HAP-1 (cell line): ENCODE results near the gene F10.

ENCODE experiments used
- DNase-seq, 2 experiments: peaks; one replicate each; pipeline ENCODE4 v3.0.0-alpha.2; 2016 to 2020; ENCODE audit warnings: low spot score in 2 of 2
- H3K27me3 ChIP-seq: fragments of 250-450 bp; sonication (Bioruptor Pico); 2 replicates; pipeline ENCODE4 v1.5.1; 2020; ENCODE audit warnings: low read depth, mild to moderate bottlenecking, moderate library complexity
- H3K36me3 ChIP-seq: fragments of 250-450 bp; sonication (Bioruptor Pico); replicated peaks from 2 replicates; pipeline ENCODE4 v1.5.1; 2020; ENCODE audit warnings: mild to moderate bottlenecking
- H3K4me1 ChIP-seq: fragments of 250-450 bp; sonication (Bioruptor Pico); 2 replicates; pipeline ENCODE4 v1.5.1; 2020; ENCODE audit warnings: mild to moderate bottlenecking
- H3K4me3 ChIP-seq: fragments of 250-450 bp; sonication (Bioruptor Pico); 2 replicates; pipeline ENCODE4 v1.5.1; 2020; ENCODE audit warnings: mild to moderate bottlenecking, moderate library complexity
- H3K9me3 ChIP-seq: fragments of 250-450 bp; sonication (Bioruptor Pico); 2 replicates; pipeline ENCODE4 v1.5.1; 2020; ENCODE audit warnings: mild to moderate bottlenecking, moderate library complexity
- in situ Hi-C: fragments of 300-500 bp; cut with MboI; formaldehyde crosslinking; loops from 3 replicates; pipeline ENCODE4 v1.14.3; 2020; ENCODE audit warnings: low sequenced_read_pairs, inconsistent platforms, mixed read lengths

The F10 gene

GRCh38 chr13:113082198-113083021, 40.2 kb upstream of the F10 start:
- in situ Hi-C loops, result no loop called here
- Histone ChIP-seq H3K4me3 (no peak overlapping the region), H3K9me3 (no peaks in the 10 kb centered on the region), H3K27me3 (no peaks in the 10 kb centered on the region), H3K36me3 (no peaks in the 10 kb centered on the region), H3K4me1 (peaks cover 13% of the 10 kb centered on the region)
- DNase-seq, result no peak

- no peaks in the 10 kb centered on the region for H3K36me3 ChIP-seq
- H3K27me3 ChIP-seq, result no peaks in the 10 kb centered on the region
- no peak overlapping the region for H3K4me3 ChIP-seq
- H3K4me1 ChIP-seq, result peaks cover 13% of the 10 kb centered on the region
- no peak for DNase-seq
- H3K9me3 ChIP-seq, result no peaks in the 10 kb centered on the region
- in situ Hi-C loops, result no loop called here
Measured at GRCh38 chr13:113083022-113083373, 39.6 kb upstream of the F10 start.

DNA sequence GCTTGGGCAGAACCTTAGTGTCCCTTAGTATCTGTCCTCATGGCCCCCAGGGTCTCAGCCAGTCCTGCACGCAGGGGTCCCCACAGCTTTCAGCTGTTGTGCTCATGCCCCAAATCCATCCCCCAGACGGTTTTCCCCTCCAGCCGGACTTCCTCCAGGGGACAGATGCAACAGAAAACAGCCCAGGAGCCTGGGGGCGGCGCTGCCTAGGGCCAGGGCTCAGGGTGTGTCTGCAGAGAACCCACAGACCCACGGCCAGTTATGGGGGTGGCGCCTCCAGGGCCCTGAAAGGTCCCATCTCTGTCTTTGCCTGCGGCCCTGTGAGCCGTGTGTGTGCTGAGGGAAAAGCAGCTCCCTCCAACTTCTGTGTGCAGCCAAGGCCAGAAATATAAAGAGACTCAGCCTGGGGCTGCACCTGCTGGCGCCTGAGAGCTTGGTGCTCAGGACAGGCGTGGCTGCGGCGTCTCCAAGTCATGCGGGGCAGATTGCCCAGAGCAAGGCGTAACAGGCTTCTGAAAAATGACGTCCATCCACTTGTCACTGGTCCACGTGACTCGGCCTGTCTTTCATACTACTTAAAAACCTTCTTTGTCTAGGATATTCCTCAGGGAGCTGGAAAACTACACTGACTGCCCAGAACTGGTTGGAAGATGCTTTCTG, 39.1 kb upstream of the F10 start:
- Histone ChIP-seq H3K9me3 (no peaks in the 10 kb centered on the region), H3K4me3 (no peak overlapping the region), H3K4me1 (peaks cover 13% of the 10 kb centered on the region), H3K36me3 (no peaks in the 10 kb centered on the region), H3K27me3 (no peaks in the 10 kb centered on the region)
- in situ Hi-C loops, result no loop called here
- peak; percentile 90 to 91 for DNase-seq

DNA sequence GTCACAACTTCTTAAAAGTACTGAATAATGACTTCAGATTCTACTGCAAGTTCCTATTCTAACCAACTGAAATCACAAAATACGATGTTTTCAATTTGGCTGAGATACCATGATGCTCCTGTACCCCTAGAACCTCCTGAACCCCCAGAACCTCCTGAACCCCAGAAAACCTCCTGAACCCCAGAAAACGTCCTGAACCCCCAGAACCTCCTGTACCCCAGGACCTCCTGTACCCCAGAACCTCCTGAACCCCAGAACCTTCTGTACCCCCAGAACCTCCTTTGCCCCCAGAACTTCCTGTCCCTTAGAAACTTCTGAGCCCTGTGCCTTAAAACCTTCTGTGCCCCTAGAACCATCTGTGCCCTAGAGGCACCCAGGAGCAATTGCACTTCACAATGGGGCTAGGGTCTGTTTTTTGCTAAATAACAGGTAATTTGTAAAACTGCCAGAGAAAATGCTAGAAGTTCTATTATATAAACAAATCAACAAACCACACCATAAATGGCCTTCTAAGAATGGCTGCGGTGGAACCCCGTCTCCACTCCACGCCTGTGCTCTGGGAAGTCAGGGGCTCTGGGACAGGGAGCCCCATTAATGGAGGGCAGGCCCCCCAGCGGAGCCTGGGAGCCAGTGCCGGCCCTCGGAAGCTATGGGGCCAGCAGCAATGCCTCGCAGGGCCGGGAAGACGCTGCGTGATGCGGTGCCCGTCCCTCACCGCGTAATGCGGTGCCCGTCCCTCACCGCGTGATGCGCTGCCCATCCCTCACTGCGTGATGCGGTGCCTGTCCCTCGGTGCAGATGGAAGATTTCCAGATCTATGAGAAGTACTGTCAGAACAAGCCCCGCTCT, 38.3 kb upstream of the F10 start:
- Histone ChIP-seq H3K36me3 (no peaks in the 10 kb centered on the region), H3K27me3 (no peaks in the 10 kb centered on the region), H3K4me3 (no peak overlapping the region), H3K9me3 (no peaks in the 10 kb centered on the region), H3K4me1 (peaks cover 13% of the 10 kb centered on the region)
- in situ Hi-C loops, result no loop called here
- DNase-seq, result no peak

DNA sequence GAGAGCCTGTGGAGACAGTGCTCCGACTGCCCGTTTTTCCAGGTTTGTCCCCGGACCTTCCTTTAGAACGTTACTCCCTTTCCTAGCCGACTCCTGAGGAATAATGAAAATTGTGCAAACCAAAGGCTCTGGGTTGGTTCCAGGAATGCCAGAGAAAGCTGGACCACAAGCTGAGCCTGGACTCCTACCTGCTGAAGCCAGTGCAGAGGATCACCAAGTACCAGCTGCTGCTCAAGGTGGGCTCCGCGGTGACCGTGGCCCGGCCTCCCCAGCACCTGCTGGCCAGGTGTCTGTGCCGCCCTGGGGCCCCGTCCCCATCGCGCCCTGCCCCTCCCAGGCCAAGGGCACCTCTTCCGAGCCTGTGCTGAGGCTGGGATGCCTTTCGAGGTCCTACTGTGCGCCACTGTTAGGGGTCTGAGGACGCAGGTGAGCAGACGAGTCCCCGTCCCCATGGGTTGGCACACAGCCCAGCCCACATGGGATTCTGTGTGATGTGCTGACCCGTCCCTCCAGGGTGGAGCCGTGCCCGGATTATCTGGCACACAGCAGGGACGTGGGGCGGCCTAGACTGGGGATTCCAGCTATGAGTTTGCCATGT, 37.6 kb upstream of the F10 start:
- in situ Hi-C loops, result no loop called here
- no peaks in the 10 kb centered on the region for H3K36me3 ChIP-seq
- DNase-seq, result no peak

DNA sequence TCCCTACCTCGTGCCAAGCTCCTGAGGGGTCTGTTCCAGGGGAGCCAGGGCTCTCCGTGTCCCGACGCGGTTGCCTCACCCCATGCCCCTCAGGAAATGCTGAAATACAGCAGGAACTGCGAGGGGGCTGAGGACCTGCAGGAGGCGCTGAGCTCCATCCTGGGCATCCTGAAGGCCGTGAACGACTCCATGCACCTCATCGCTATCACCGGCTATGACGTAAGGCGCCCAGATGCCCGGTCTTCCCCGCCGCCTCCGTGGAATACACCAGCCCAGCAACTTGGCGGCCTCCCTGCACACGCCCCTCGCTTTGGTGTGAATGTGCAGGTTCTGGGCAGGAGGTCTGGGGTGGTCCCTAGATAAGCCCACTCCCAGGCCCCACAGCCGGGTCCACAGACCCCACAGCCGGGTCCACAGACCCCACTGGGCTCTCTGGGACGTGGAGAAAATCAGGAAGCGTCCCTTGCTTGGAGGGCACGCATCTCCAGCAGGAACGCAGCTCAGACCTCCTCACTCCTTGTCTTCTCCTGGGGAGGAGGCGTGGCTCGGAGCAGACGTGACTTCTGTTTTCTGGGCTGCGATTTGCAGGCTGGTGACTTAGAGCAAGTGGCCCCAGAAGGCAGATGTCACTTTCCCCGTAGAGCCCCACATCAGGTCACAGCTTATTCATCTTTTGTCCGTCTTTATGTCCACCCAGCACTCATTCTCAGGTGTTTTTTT, 36.4 kb upstream of the F10 start:
- H3K36me3 ChIP-seq, result no peaks in the 10 kb centered on the region
- DNase-seq, result no peak
- in situ Hi-C loops, result no loop called here

More for the DNA sequence above, 37.6 kb upstream of the F10 start:
- H3K9me3 ChIP-seq, result no peaks in the 10 kb centered on the region
- H3K4me3 ChIP-seq, result no peak overlapping the region
- H3K27me3 ChIP-seq, result no peaks in the 10 kb centered on the region
- peaks cover 13% of the 10 kb centered on the region for H3K4me1 ChIP-seq

GRCh38 chr13:113086991-113087922, 35.3 kb upstream of the F10 start:
- DNase-seq, result no peak
- Histone ChIP-seq H3K9me3 (no peaks in the 10 kb centered on the region), H3K27me3 (no peaks in the 10 kb centered on the region), H3K36me3 (no peaks in the 10 kb centered on the region), H3K4me3 (no peak overlapping the region), H3K4me1 (peaks cover 13% of the 10 kb centered on the region)
- in situ Hi-C loops, result no loop called here

More for the DNA sequence above, 36.4 kb upstream of the F10 start:
- Histone ChIP-seq H3K9me3 (no peaks in the 10 kb centered on the region), H3K27me3 (no peaks in the 10 kb centered on the region), H3K4me1 (peaks cover 13% of the 10 kb centered on the region), H3K4me3 (no peak overlapping the region)

DNA sequence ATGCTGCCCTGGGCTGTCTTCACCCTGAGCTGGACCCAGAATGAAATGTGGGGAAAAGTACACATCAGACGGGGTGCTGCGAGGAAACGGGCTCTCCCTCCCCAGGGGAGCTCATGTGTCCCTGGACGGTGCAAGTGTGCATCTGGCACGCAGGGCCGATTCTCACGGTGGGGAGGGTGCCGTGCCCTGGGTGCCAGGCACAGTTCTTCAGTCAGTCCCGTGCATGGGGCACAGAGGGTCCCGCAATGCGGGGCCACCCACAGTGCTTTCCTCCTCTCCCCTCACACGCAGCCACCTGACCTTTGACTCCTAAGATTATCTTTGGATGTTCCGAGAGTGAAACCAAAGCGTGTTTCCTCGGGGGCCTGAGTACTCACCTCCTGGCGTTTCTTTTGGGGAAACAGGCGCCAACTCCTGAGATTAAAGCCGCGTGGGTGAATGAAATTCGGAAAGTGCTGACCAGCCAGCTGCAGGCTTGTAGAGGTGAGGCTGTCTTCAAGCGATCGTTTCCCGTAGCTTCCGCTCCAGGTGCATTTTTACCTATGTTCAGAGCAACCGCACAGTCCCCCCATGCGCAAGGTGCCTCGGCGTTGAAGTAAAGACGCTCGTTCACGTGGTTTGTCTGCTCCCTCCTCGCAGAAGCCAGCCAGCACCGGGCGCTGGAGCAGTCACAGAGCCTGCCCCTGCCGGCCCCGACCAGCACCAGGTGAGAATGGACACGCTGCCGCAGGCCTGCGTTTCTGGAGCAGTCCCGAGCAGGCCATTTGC, 34.5 kb upstream of the F10 start:
- peaks cover 13% of the 10 kb centered on the region for H3K4me1 ChIP-seq

DNA sequence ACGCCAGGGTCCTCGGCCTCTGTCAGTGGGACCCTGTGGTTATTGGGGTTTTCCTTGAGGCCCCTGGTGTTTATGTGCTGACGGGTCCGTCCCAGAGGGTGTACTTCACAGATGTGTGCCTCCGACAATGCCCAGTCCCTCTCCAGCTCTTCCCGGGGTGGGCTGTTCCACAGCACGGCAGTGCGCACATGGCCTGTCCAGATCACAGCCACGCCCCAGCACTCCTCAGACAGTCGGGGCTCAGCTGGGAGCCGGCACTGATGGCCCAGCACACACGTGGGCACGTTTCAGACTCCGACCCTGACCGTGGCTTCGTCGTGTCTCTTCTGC, 33.9 kb upstream of the F10 start:
- no peak overlapping the region for H3K4me3 ChIP-seq
- peaks cover 8% of the 10 kb centered on the region for H3K4me1 ChIP-seq
- no peaks in the 10 kb centered on the region for H3K9me3 ChIP-seq
- no peak for DNase-seq
- H3K36me3 ChIP-seq, result no peaks in the 10 kb centered on the region
- H3K27me3 ChIP-seq, result no peaks in the 10 kb centered on the region
- in situ Hi-C loops, result no loop called here

More for the DNA sequence above, 34.5 kb upstream of the F10 start:
- no peak overlapping the region for H3K4me3 ChIP-seq
- no peaks in the 10 kb centered on the region for H3K9me3 ChIP-seq
- DNase-seq, result no peak
- H3K36me3 ChIP-seq, result no peaks in the 10 kb centered on the region
- no peaks in the 10 kb centered on the region for H3K27me3 ChIP-seq
- in situ Hi-C loops, result no loop called here

DNA sequence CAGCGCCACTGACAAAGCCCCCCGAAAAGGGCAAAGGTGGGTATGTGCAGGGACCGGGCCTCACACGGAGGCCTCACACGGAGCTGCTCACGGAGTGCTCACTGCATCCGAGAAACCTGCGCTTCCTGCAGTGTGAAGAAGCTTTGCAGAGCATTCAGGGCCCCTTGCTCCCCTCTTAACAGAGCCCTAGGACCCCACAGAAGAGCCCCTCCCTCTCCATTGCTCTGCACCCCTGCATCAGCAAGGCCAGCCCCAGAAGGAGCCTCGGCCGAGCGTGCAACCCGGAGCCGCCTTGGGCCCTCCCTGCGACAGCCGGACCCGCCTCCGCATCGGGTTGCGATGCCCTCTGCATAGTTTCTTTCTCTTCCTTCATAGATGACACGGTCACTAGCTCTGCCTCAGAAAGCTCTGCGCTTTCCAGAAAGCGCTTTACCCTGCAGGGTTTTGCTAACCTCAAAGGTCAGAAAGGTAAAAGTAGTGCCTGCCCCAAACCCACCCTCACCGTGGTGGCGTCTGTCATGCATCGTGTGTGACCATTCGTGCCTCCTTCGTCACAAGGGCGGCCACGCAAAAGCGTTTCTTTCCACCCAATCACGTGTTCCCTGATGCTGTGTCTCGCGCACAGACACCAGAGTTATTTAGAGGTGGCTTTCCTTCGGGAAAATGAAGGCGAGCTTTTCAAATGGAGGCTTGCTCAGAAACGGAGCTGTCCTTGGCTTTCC, 32.7 kb upstream of the F10 start:
- H3K36me3 ChIP-seq, result no peaks in the 10 kb centered on the region
- DNase-seq, result no peak
- H3K9me3 ChIP-seq, result no peaks in the 10 kb centered on the region
- no peak overlapping the region for H3K4me3 ChIP-seq
- no peaks in the 10 kb centered on the region for H3K27me3 ChIP-seq
- in situ Hi-C loops, result no loop called here
- H3K4me1 ChIP-seq, result peaks cover 7% of the 10 kb centered on the region

DNA sequence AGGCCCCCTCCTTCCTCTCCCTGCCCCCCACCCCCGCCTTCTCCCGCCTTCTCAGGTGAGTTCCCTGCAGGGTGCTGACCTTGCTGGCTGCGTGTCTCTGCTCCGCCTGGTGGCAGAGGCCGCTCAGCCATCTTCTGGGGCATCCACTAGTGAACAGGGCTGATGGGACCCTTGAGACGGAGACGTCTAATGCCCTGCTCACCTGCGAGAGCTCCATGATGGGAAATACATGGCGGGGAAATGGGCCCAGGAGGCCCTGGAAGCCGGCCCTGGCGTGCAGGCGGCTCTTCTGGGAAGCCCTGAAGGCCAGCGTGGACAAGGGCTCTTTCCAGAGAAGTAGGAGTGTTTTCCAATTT, 32.2 kb upstream of the F10 start:
- no peaks in the 10 kb centered on the region for H3K27me3 ChIP-seq
- H3K4me3 ChIP-seq, result no peak overlapping the region
- peaks cover 11% of the 10 kb centered on the region for H3K4me1 ChIP-seq
- in situ Hi-C loops, result no loop called here
- H3K36me3 ChIP-seq, result no peaks in the 10 kb centered on the region
- no peak for DNase-seq
- H3K9me3 ChIP-seq, result no peaks in the 10 kb centered on the region
